HUES64 (cell line): ENCODE results near the gene POPDC2.
"Not testable (repeated sequence)": the region's sequence is repeated elsewhere in the genome, so short reads cannot be mapped to it uniquely, and the experiment has no call there.

ENCODE experiments used
- H3K27ac ChIP-seq: 2 replicates; pipeline ENCODE4 v1.7.0; 2013; ENCODE audit warnings: low read depth, low read length, inconsistent platforms
- H3K27me3 ChIP-seq: 2 replicates; pipeline ENCODE4 v1.6.1; 2013; ENCODE audit warnings: mild to moderate bottlenecking, low read length; ENCODE audit not compliant: insufficient read depth
- H3K36me3 ChIP-seq: 2 replicates; pipeline ENCODE4 v1.6.1; 2013; ENCODE audit warnings: mild to moderate bottlenecking, low read length; ENCODE audit not compliant: insufficient read depth
- H3K4me1 ChIP-seq: 2 replicates; pipeline ENCODE4 v1.6.1; 2013; ENCODE audit warnings: mild to moderate bottlenecking, low read length, moderate library complexity; ENCODE audit not compliant: insufficient read depth
- H3K4me3 ChIP-seq: 2 replicates; pipeline ENCODE4 v1.5.1; 2013; ENCODE audit warnings: mild to moderate bottlenecking, low read length, moderate library complexity
- H3K9ac ChIP-seq: 2 replicates; pipeline ENCODE4 v1.6.1; 2013; ENCODE audit warnings: mild to moderate bottlenecking, low read depth, low read length
- H3K9me3 ChIP-seq: 2 replicates; pipeline ENCODE4 v1.6.1; 2013; ENCODE audit warnings: low read depth, low read length; ENCODE audit not compliant: insufficient read depth
- WGBS: fragments of 150-250, 120-280 bp; methylation state at CpG from one replicate; pipeline ENCODE4 v1.1.7; 2013; ENCODE audit warnings: missing lambda C conversion rate; 5-methylcytosine and 5-hydroxymethylcytosine counted together

The POPDC2 gene

GRCh38 chr3:119602676-119603075 lies 57.7 kb downstream of the POPDC2 start:
- no peak overlapping the region for H3K27ac ChIP-seq
- H3K27me3 ChIP-seq = no peaks in the 10 kb centered on the region
- 79% methylated on average over 1 of the region's 1 CpG for WGBS
- no peak overlapping the region for H3K4me3 ChIP-seq
- no peaks in the 10 kb centered on the region for H3K9me3 ChIP-seq
- H3K36me3 ChIP-seq = no peaks in the 10 kb centered on the region
- no peak overlapping the region for H3K9ac ChIP-seq
- H3K4me1 ChIP-seq = no peaks in the 10 kb centered on the region

- H3K27ac ChIP-seq = no peak overlapping the region
- no peaks in the 10 kb centered on the region for H3K36me3 ChIP-seq
- no peak overlapping the region for H3K9ac ChIP-seq
- WGBS = 93% methylated on average over 3 of the region's 3 CpGs
- H3K4me3 ChIP-seq = no peak overlapping the region
- H3K9me3 ChIP-seq = no peaks in the 10 kb centered on the region
- no peaks in the 10 kb centered on the region for H3K4me1 ChIP-seq
- no peaks in the 10 kb centered on the region for H3K27me3 ChIP-seq
Observed at GRCh38 chr3:119601154-119601553, 59.2 kb downstream of the POPDC2 start.

GRCh38 chr3:119600732-119601131 lies 59.7 kb downstream of the POPDC2 start:
- Histone ChIP-seq H3K9me3 (no peaks in the 10 kb centered on the region), H3K4me3 (no peak overlapping the region), H3K4me1 (no peaks in the 10 kb centered on the region), H3K36me3 (no peaks in the 10 kb centered on the region), H3K27ac (no peak overlapping the region), H3K27me3 (no peaks in the 10 kb centered on the region), H3K9ac (no peak overlapping the region)
- WGBS = 48% methylated on average over 5 of the region's 5 CpGs

- Histone ChIP-seq H3K4me1 (no peaks in the 10 kb centered on the region), H3K27ac (no peak overlapping the region), H3K9me3 (no peaks in the 10 kb centered on the region), H3K36me3 (no peaks in the 10 kb centered on the region), H3K4me3 (no peak overlapping the region), H3K27me3 (no peaks in the 10 kb centered on the region), H3K9ac (no peak overlapping the region)
- 96% methylated on average over 6 of the region's 6 CpGs for WGBS
Observed at GRCh38 chr3:119599558-119600174, 60.7 kb downstream of the POPDC2 start.

GRCh38 chr3:119598410-119599098 lies 61.8 kb downstream of the POPDC2 start:
- no peaks in the 10 kb centered on the region for H3K36me3 ChIP-seq
- no peaks in the 10 kb centered on the region for H3K4me1 ChIP-seq
- 93% methylated on average over 1 of the region's 1 CpG for WGBS
- H3K9me3 ChIP-seq = no peaks in the 10 kb centered on the region
- H3K9ac ChIP-seq = no peak overlapping the region
- H3K27me3 ChIP-seq = no peaks in the 10 kb centered on the region
- no peak overlapping the region for H3K4me3 ChIP-seq
- H3K27ac ChIP-seq = no peak overlapping the region

GRCh38 chr3:119597548-119598288 lies 62.7 kb downstream of the POPDC2 start, which contains the start of gene PLA1A:
TSS of gene PLA1A (plus strand) at chr3:119597885. CDS start at chr3:119597914, 29 bp downstream.
- Histone ChIP-seq H3K4me1 (no peaks in the 10 kb centered on the region), H3K27ac (no peak within 1 kb of the TSS), H3K4me3 (no peak within 1 kb of the TSS), H3K9ac (no peak within 1 kb of the TSS), H3K9me3 (no peaks in the 10 kb centered on the region), H3K36me3 (no peaks in the 10 kb centered on the region), H3K27me3 (no peaks in the 10 kb centered on the region)
- 84% methylated on average over 6 of the region's 7 CpGs for WGBS

GRCh38 chr3:119596398-119596797 lies 64.0 kb downstream of the POPDC2 start:
- Histone ChIP-seq H3K4me1 (no peaks in the 10 kb centered on the region), H3K4me3 (no peak overlapping the region), H3K27me3 (no peaks in the 10 kb centered on the region), H3K9ac (no peak overlapping the region), H3K27ac (no peak overlapping the region), H3K9me3 (no peaks in the 10 kb centered on the region), H3K36me3 (no peaks in the 10 kb centered on the region)
- 91% methylated on average over 6 of the region's 6 CpGs for WGBS

- H3K27me3 ChIP-seq = no peaks in the 10 kb centered on the region
- H3K4me1 ChIP-seq = no peaks in the 10 kb centered on the region
- 91% methylated on average over 7 of the region's 7 CpGs for WGBS
- no peaks in the 10 kb centered on the region for H3K9me3 ChIP-seq
- no peak overlapping the region for H3K9ac ChIP-seq
- H3K36me3 ChIP-seq = no peaks in the 10 kb centered on the region
- no peak overlapping the region for H3K4me3 ChIP-seq
- H3K27ac ChIP-seq = no peak overlapping the region
Observed at GRCh38 chr3:119595639-119596334, 64.6 kb downstream of the POPDC2 start.

GRCh38 chr3:119594929-119595328 lies 65.5 kb downstream of the POPDC2 start:
- WGBS = 83% methylated on average over 1 of the region's 1 CpG
- H3K27ac ChIP-seq, H3K4me3 ChIP-seq, H3K4me1 ChIP-seq, H3K36me3 ChIP-seq, H3K27me3 ChIP-seq, H3K9me3 ChIP-seq, H3K9ac ChIP-seq: not testable (repeated sequence)

- Histone ChIP-seq H3K27ac (no peak overlapping the region), H3K4me3 (no peak overlapping the region), H3K9me3 (no peaks in the 10 kb centered on the region; the same call in 1 of the 2 replicates), H3K27me3 (no peaks in the 10 kb centered on the region), H3K4me1 (peaks cover 10% of the 10 kb centered on the region), H3K36me3 (no peaks in the 10 kb centered on the region), H3K9ac (no peak overlapping the region)
- 93% methylated on average over 5 of the region's 5 CpGs for WGBS
Observed at GRCh38 chr3:119594066-119594465, 66.3 kb downstream of the POPDC2 start.

- WGBS = 86% methylated on average over 1 of the region's 1 CpG
- Histone ChIP-seq H3K36me3 (no peaks in the 10 kb centered on the region), H3K27me3 (no peaks in the 10 kb centered on the region)
Observed at GRCh38 chr3:119592861-119593260, 67.5 kb downstream of the POPDC2 start.

More at GRCh38 chr3:119592861-119593260, 67.5 kb downstream of the POPDC2 start:
- Histone ChIP-seq H3K9me3 (no peaks in the 10 kb centered on the region; the same call in 1 of the 2 replicates), H3K4me1 (peaks cover 11% of the 10 kb centered on the region), H3K4me3 (no peak overlapping the region), H3K9ac (no peak overlapping the region), H3K27ac (no peak overlapping the region)
